ENCODE results near the gene SLC35C1. TPM values are rescaled to one million over a fixed set of nuclear protein-coding genes. Genes with fewer than 3 reads are reported as not detected.

Gene SLC35C1
- total RNA-seq, 1 donor from 2014 or later: 8.6 TPM

DNA sequence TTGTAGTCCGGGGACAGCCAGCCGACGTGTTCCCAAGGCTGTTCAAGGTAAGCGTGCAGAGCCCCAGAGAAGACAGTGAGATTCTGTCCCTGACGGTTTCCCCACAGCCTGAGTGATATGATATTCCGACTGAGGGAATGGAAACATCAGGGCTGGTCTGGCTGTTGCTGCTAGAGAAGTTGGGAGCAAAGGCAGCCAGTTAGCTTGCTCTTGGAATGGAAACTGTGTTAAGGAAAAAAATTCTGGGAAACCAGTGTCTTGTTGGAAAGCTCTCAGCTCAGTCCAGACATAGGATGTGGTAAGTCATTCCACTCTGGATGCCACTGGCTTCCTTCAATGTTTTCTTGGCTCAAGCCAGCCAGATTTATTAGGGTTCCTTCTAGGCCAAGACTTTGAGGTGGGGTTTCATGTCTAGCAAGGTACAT lies 51.1 kb downstream of the SLC35C1 start:
- no peak overlapping the region for H3K4me3 Mint-ChIP-seq
- TF ChIP-seq, protein P1, sequence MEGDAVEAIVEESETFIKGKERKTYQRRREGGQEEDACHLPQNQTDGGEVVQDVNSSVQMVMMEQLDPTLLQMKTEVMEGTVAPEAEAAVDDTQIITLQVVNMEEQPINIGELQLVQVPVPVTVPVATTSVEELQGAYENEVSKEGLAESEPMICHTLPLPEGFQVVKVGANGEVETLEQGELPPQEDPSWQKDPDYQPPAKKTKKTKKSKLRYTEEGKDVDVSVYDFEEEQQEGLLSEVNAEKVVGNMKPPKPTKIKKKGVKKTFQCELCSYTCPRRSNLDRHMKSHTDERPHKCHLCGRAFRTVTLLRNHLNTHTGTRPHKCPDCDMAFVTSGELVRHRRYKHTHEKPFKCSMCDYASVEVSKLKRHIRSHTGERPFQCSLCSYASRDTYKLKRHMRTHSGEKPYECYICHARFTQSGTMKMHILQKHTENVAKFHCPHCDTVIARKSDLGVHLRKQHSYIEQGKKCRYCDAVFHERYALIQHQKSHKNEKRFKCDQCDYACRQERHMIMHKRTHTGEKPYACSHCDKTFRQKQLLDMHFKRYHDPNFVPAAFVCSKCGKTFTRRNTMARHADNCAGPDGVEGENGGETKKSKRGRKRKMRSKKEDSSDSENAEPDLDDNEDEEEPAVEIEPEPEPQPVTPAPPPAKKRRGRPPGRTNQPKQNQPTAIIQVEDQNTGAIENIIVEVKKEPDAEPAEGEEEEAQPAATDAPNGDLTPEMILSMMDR (IDR thresholded peaks at IDR 0.05): no peak
- intact Hi-C loops (cut with micrococcal nuclease): no loop called here
- H3K27me3 Mint-ChIP-seq: no peaks in the 10 kb centered on the region
- no peak for DNase-seq
- H3K4me1 Mint-ChIP-seq: peaks cover 26% of the 10 kb centered on the region
- H3K36me3 Mint-ChIP-seq (ENCODE audit: low read depth): peaks cover 59% of the 10 kb centered on the region
- H3K9me3 Mint-ChIP-seq: no peaks in the 10 kb centered on the region
- H3K27ac Mint-ChIP-seq: no peak overlapping the region
- ATAC-seq (ENCODE audit: low read depth): no peak
- ChIA-PET POLR2A (no interaction called here), CTCF (no interaction called here)

DNA sequence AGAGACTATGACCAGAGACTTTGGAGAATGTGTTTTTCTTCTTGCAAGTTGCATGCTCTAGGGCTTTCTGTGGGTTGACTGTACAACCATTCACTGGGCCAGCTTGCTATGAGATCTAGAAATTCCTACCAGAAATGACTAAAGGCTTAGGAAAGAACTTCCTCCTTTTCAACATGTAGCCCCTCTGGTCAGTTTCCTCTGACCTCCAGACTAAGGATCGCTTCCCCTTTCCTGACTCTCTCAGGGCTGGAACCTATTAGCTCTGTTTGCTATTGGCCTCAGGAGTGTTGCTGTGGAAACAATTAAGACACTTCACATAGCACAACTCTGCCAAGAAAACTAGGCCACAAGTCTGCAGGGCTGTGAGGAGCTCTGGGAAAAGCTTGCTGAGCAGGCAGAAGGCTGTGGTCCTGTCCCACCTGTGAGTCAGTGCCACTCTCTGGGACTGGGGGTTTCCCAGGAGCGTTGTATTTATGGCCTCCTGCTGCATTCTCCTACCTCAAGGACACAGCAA lies 53.1 kb downstream of the SLC35C1 start:
- CTCF ChIA-PET: no interaction called here
- DNase-seq (no peak), ATAC-seq (ENCODE audit: low read depth) (no peak)
- Mint-ChIP-seq H3K27me3 (no peaks in the 10 kb centered on the region), H3K4me1 (peaks cover 9% of the 10 kb centered on the region), H3K9me3 (no peaks in the 10 kb centered on the region), H3K36me3 (ENCODE audit: low read depth) (peaks cover 75% of the 10 kb centered on the region), H3K27ac (no peak overlapping the region), H3K4me3 (no peak overlapping the region)
- TF ChIP-seq, protein P1 (IDR thresholded peaks at IDR 0.05): no peak
- intact Hi-C loops (cut with micrococcal nuclease): no loop called here
- POLR2A ChIA-PET: no interaction called here

DNA sequence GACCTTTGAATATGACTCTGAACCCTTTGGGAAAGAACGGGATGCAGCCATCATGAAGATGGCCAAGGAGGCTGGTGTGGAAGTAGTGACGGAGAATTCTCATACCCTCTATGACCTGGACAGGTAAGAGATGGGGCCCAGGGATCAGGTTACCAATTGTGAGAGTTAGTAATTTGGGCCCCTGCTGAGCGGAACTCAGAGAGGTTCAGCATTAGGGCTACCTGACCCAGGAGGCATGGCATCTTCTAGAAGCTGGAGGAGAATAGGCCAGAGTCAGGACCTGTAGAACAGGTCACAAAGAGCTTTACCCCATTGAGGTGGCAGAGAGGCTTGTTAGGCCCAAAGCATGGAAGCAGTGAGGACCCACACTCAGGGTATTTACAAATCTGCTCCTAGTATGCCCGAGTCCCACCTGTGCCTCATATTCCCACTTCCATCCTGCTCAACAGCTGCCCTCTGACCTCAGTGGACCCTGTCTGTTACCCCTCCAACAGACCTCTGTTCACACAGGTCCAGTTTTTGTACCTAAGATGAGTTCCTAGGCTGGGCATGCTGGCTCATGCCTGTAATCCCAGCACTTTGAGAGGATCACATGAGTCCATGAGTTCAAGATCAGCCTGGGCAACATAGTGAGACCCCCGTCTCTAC lies 53.9 kb downstream of the SLC35C1 start:
- intact Hi-C loops (cut with micrococcal nuclease): no loop called here
- H3K9me3 Mint-ChIP-seq: no peaks in the 10 kb centered on the region

DNA sequence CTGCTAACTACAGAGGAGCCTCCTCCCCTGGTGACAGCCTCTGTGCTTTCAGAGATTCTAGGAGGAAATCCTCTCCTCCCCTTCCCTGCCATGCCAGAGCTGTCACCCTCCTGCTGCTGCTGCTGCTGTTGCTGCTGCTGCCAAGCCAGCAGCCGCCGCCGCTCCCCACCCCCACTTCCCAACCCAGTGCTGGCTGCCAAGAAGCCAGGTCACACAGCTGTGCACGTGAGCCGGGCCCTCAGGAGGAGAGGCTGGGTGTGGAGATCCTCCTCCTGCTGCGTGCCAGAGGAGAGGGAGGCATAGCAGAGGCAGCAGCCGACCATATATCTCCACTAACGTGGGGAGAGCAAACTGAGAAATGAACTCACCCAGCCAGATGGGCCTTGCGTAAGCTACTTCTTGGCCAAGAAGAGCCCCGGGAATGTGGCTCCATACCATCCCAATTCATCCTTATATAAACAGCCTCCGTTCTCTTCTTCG lies 54.8 kb downstream of the SLC35C1 start:
- peaks cover 85% of the 10 kb centered on the region for H3K36me3 Mint-ChIP-seq (ENCODE audit: low read depth)
- ChIA-PET POLR2A (no interaction called here), CTCF (no interaction called here)
- TF ChIP-seq, protein P1 (IDR thresholded peaks at IDR 0.05): no peak
- intact Hi-C loops (cut with micrococcal nuclease): no loop called here
- no peak overlapping the region for H3K4me3 Mint-ChIP-seq
- H3K4me1 Mint-ChIP-seq: peaks cover 2% of the 10 kb centered on the region
- no peak for DNase-seq
- no peak overlapping the region for H3K27ac Mint-ChIP-seq
- H3K9me3 Mint-ChIP-seq: no peaks in the 10 kb centered on the region
- no peak for ATAC-seq (ENCODE audit: low read depth)
- H3K27me3 Mint-ChIP-seq: no peaks in the 10 kb centered on the region

More for the DNA sequence above, 53.9 kb downstream of the SLC35C1 start:
- ATAC-seq (ENCODE audit: low read depth) (no peak), DNase-seq (no peak)
- Mint-ChIP-seq H3K27me3 (no peaks in the 10 kb centered on the region), H3K4me1 (peaks cover 5% of the 10 kb centered on the region), H3K4me3 (no peak overlapping the region), H3K36me3 (ENCODE audit: low read depth) (peaks cover 81% of the 10 kb centered on the region), H3K27ac (no peak overlapping the region)
- ChIA-PET CTCF (no interaction called here), POLR2A (no interaction called here)
- TF ChIP-seq, protein P1 (IDR thresholded peaks at IDR 0.05): no peak

DNA sequence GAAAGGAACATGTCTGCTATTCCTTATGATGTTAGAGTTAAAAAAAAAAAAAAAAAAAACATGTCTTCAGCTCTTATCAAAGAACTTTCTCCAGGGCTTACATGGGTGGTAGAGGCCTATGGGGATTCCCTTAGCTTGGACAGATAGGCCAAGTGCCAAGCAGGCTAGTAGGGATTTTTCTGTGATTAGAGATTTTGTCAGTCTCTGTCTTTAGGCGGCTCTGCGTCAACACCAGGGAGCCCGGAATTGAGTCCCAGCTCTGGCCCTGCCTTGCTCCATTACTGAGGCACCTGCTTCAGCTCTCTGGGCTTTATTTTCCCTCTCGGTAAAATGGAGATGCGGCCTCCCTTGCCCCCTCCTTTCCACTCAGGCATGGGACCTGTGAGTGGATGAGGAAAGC lies 55.4 kb downstream of the SLC35C1 start:
- intact Hi-C loops (cut with micrococcal nuclease): no loop called here
- Mint-ChIP-seq H3K4me1 (no peaks in the 10 kb centered on the region), H3K27me3 (no peaks in the 10 kb centered on the region), H3K36me3 (ENCODE audit: low read depth) (peaks cover 88% of the 10 kb centered on the region), H3K4me3 (no peak overlapping the region), H3K9me3 (no peaks in the 10 kb centered on the region), H3K27ac (no peak overlapping the region)
- no peak for DNase-seq
- TF ChIP-seq, protein P1 (IDR thresholded peaks at IDR 0.05): no peak
- ChIA-PET POLR2A (interaction anchor here (0.8 kb wide), 1 partner anchor 13 kb away, joined by 3 read pairs; the partner anchor contains the start of gene CRY2), CTCF (interaction anchor here (1.0 kb wide), 1 partner anchor 12 kb away, joined by 3 read pairs; no protein-coding TSS in a partner anchor)
- no peak for ATAC-seq (ENCODE audit: low read depth)
